ENCODE results near the gene HEBP1.
A peak's percentile ranks its signal among the peaks of the same experiment; 100 is the strongest.
"Not testable (repeated sequence)": the region's sequence is repeated elsewhere in the genome, so short reads cannot be mapped to it uniquely, and the experiment has no call there.

Gene HEBP1, protein sequence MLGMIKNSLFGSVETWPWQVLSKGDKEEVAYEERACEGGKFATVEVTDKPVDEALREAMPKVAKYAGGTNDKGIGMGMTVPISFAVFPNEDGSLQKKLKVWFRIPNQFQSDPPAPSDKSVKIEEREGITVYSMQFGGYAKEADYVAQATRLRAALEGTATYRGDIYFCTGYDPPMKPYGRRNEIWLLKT

DNA sequence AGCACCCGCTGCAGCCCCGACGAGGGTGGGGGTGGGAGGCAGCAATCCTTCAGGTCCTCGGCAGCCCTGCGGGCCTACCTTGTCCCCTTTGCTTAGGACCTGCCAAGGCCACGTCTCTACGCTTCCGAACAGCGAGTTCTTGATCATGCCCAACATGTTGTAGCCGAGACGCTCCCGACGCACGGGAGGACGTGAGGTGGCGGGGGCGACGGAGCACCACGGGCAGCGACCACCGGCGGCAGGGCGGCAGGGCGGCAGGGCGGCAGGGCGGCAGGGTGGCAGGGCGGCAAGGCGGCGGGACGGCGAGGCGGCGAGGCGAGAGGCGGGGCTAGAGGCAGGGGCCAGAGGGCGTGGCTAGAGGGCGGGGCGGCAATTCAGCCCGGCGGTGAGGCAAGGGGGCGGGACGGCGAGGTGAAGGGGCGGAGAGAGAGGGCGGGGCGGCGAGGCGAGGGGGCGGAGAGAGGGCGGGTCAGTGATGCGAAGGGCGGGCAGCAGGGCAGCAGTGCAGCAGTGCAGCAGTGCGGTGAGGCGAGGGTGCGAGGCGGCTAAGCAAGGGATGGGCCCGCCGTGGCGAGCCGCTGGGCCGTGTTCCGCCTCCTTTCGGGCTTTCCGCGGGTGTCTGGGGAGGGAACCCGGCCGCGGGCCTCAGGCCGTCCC is at the start of gene HEBP1:
HEBP1 (minus strand) TSS at position 307 of the 657 bp plus-strand sequence; CDS start at position 156, 151 bp downstream.
- DNase-seq (ENCODE audit: low read depth in 2 of 2): peak; percentile 88 to 89

DNA sequence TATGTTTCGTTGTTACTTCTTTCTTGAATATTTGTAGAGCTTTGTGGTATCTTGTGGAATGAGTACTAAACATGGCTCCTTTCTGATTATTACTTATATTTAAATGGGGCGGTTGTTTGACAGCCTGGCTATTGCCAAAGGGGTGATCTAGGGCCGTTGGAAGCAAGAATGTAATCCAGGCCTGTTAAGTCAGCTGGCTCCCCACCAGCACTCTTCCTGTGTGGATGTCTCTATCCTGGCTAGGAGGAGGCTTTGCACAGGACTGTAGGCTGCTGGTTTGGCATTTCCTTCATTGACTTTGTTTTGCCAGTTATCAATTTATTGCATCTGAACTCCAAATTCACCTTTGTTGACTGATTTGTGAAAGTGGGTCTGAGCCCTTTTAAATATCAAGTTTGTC is 49.8 kb upstream of the HEBP1 start:
- no peak for DNase-seq (ENCODE audit: low read depth in 2 of 2)

DNA sequence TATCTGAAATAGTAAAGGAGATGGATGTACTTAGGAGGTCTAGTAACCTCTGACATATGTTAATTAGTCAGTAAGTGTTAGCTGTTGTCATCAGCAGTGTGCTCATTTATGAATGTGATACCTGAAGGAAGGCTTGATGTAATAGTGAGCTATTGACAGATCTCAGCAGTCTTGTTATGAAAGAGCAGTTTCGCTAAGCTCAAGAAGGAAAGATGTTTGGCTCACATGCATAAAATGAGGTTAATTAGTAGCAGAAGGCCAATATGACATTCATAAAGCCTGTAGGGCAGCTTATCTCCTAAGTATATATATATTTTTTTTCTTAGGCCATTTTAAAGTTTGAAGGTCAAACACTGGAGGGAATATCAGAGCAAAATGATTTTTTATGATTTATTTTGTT is 46.9 kb upstream of the HEBP1 start:
- no peak for DNase-seq (ENCODE audit: low read depth in 2 of 2)

- no peak for DNase-seq (ENCODE audit: low read depth in 2 of 2)
Measured at GRCh38 chr12:13045816-13046215, 45.8 kb upstream of the HEBP1 start.

- DNase-seq (ENCODE audit: low read depth in 2 of 2): no peak
Measured at GRCh38 chr12:13044906-13045299, 44.8 kb upstream of the HEBP1 start.

DNA sequence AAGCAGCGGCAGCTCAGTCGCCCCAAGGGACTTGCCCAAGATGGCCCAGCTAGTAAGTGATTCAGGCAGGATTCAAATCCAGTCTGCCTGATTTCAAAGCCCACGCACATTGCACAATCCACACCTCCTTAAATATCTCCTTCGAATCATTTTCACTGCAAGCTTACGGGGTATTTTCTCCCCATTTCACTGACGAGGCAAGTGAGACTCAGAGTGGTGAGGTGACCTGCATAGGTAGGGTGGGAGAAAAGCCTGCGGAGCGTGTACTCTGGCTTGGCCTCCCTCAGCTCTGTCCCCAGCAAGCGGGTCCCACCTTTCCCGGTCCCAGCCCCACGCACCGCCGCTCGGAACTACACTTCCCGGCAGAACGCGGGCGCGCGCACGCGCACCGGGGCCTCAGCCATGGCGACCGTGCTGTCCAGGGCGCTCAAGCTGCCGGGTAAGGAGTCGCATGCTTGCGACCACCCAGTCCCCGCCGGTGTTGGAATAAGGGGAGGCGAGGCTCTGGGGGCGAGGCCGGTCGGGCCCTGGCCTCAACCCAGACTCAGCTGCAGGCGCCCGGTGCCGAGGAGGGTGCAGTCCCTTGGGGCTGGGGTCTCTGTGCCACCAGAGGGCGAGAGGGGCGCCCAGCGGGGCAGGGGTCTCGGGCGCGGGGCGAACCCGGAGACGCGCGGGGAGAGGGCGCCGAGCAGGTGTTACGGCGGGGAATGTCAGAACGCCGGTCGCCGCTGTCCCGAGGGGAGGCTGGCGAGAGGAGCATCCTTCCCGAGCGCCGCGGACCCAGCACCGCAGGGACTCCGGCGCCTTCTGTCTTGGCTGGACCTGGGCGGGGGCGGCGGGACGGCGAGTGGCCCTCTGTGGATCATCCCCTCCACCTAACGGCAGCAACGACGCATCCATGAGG is 44.2 kb upstream of the HEBP1 start, which contains the start of gene FAM234B:
FAM234B (plus strand) TSS at position 380 of the 904 bp plus-strand sequence; CDS start at position 403, 23 bp downstream.
- peak; percentile 37 to 50 for DNase-seq (ENCODE audit: low read depth in 2 of 2)

GRCh38 chr12:13042666-13043230 is 42.7 kb upstream of the HEBP1 start:
- DNase-seq (ENCODE audit: low read depth in 2 of 2): no peak

DNA sequence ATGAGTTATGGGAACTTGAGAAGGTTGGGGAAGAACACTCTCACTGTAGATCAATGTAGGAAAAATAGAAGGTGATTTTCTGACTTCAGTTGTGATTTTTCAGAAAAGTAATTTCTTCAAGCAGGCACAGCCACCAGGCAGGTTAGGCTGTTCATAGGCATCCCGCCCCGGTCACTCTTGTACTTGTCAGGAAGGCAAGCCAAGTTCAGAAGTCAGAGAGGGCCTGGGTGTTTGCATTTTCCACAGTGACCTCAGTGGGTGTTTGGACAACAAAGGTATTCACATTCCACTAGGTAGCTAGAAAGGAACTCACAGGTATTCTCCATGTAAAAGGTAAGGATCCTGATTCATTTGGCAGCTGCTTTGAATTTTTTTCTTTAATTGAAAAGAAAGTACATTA is 41.2 kb upstream of the HEBP1 start:
- DNase-seq (ENCODE audit: low read depth in 2 of 2): no peak

GRCh38 chr12:13039328-13039956 is 39.4 kb upstream of the HEBP1 start:
- no peak for DNase-seq (ENCODE audit: low read depth in 2 of 2)

GRCh38 chr12:13038491-13039161 is 38.6 kb upstream of the HEBP1 start:
- DNase-seq (ENCODE audit: low read depth in 2 of 2): no peak

DNA sequence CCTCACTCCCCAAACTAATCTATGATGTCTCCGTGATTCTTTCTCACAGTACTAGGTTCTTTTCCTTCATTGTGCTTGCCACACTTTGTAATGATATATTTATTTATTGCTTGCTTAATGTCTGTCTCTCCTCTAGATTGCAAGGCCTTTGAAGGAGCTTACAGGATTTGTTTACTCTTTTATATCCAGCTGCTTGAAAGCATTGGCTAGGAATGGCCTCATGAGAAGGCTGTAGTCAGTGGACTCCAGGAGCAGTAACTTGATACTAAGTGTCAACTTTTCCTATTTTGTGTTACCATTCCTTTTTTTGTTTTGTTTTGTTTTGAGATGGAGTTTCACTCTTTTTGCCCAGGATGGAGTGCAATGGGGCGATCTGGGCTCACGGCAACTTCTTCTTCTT is 36.8 kb upstream of the HEBP1 start:
- no peak for DNase-seq (ENCODE audit: low read depth in 2 of 2)

DNA sequence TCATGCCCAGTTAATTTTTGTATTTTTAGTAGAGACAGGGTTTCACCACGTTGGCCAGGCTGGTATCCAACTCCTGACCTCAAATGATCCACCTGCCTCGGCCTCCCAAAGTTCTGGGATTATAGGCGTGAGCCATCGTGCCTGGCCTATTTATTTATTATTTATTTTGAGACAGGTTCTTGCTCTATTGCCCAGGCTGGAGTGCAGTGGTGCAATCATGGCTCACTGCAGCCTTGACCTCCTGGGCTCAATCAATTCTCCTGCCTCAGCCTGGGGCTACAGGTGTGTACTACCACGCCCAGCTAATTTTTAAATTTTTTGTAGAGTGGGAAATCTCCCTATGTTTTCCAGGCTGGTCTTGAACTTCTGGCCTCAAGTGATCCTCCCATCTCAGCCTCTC is 35.3 kb upstream of the HEBP1 start:
- not testable (repeated sequence) for DNase-seq (ENCODE audit: low read depth in 2 of 2)

DNA sequence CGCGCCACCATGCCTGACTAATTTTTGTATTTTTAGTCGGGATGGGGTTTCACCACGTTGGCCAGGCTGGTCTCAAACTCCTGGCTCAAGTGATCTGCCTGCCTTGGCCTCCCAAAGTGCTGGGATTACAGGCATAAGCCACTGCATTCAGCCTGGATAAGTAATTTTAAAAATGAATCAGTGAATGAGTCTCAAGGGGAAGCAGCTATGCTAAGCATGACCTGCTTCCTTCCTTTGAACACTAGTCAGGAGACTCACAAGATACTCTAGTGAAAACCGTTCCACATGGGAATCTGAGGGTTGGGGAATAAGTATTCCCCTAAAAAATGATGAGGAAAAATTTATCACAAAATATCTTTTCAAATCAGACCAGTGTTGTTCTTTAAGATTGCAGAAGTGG is 33.4 kb upstream of the HEBP1 start:
- no peak for DNase-seq (ENCODE audit: low read depth in 2 of 2)

DNA sequence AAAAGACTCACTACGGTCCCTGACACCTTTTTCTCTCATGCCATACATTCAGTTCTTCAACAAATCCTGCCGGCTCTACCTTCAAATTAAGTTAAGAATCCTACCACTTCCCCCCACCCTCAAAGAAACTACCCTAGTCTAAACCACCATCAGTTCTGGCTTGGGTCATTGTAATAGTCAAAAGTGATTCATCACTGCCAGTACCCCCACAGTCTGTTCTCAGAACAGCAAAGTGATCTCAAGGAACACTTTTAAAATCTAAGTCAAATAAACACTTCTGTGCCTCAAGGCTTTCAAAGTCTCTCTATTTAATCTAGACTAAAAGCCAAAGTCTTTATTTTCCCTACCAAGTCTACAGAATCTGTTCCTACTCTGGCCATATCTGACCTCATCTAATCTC is 32.1 kb upstream of the HEBP1 start:
- DNase-seq (ENCODE audit: low read depth in 2 of 2): no peak

- no peak for DNase-seq (ENCODE audit: low read depth in 2 of 2)
Measured at GRCh38 chr12:13030541-13031291, 30.7 kb upstream of the HEBP1 start.

- DNase-seq (ENCODE audit: low read depth in 2 of 2): no peak
Measured at GRCh38 chr12:13028825-13029570, 28.9 kb upstream of the HEBP1 start.

DNA sequence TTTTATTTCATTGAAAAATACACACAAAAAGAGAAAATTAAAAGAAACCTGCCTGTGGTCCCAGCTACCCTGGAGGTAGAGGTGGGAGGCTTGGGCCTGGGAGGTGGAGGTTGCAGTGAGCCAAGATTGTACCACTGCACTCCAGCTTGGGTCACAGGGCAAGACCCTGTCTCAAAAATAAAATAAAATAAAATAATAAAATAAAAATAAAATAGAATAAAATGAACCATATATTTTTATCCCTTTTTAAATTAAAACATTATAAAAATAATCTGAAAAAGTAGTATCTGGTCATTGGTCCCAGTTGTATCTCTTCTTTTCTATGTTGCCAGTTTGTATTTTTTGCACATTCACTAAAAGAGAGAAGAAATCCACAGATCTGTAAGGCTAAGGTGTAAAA is 27.4 kb upstream of the HEBP1 start:
- no peak for DNase-seq (ENCODE audit: low read depth in 2 of 2)

- no peak for DNase-seq (ENCODE audit: low read depth in 2 of 2)
Measured at GRCh38 chr12:13027032-13027431, 27.0 kb upstream of the HEBP1 start.

GRCh38 chr12:13026286-13026685 is 26.2 kb upstream of the HEBP1 start:
- DNase-seq (ENCODE audit: low read depth in 2 of 2): no peak

DNA sequence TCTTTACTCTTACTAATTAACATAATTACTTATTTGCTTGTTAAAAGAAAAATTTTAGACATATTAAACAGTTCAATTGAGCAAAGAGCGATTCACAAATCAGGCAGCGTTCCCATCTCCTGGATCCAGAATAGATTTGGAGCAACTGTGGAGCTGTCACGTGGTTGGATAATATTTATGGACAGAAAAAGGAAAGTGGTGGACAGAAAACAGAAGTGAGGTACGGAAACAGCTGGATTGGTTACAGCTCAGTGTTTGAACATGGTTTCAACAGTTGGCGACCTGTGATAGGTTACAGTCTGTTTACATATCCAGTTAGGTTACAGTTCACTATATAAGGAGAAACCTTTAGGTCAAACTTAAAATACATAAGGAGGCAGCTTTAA is 24.5 kb upstream of the HEBP1 start:
- DNase-seq (ENCODE audit: low read depth in 2 of 2): no peak
